ENCODE data around the gene C6orf132.

DNA sequence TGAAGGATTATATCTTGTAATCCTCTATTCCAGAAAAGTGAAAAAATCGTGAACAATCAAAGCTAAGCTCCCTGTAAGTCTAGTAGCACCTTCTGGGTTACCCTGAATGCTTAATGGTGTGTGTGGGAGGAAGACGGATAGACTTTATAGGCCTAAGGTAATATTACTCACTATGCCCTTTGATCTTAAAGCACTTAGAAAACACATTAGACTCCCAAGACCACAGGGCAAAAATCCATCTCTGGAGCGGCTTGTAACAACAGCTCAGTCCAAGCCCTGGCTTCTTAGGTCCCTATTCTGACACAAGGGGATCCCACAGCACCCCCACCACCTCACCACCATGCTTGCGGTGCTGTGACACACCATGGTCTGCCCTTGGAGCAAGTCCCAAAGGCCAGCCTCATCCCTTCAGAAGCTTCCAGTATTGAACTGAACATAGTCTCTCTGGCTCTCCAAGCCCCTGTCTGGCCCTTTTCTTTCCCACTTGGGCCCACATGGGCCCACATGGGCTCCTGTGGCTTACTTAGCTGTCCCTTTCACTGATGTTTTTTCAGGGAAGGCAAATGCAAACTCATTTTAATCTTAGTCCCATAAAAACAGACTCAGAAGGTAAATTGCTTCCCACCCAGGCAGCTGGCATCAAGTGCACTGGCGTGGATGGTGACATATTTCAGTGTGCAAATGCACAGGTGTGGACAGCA, 28.3 kb downstream of the C6orf132 start:
- TF ChIP-seq POLR2A (IDR thresholded peaks at IDR 0.05; ENCODE audit: low read length) (no peak), GATA1 (IDR thresholded peaks at IDR 0.05; ENCODE audit: low read depth, low read length) (no peak)
